ENCODE results near the gene FBXO47.

The FBXO47 gene

GRCh38 chr17:38918916-38919315 lies 48.3 kb downstream of the FBXO47 start:
- Histone ChIP-seq H3K4me1 (ENCODE audit: control insufficient read depth, low read length) (peaks cover 13% of the 10 kb centered on the region), H3K36me3 (ENCODE audit: control insufficient read depth, low read length) (peaks cover 39% of the 10 kb centered on the region), H4K20me1 (ENCODE audit: control insufficient read depth, insufficient read depth, low read depth, low read length) (no peaks in the 10 kb centered on the region), H3F3A (ENCODE audit: control insufficient read depth, insufficient read depth) (no peaks in the 10 kb centered on the region; the same call in 1 of the 2 replicates), H3K27ac (ENCODE audit: low read depth, low read length) (no peak overlapping the region), H3K9me3 (ENCODE audit: control insufficient read depth, insufficient read depth, low read length) (no peaks in the 10 kb centered on the region), H3K27me3 (ENCODE audit: control insufficient read depth, low read length) (no peaks in the 10 kb centered on the region), H3K4me3 (ENCODE audit: low read length) (no peak overlapping the region), H3K4me2 (ENCODE audit: low read length) (no peak overlapping the region), H3K9me2 (replicated peaks; ENCODE audit: control insufficient read depth, low read length) (no peaks in the 10 kb centered on the region), H3K79me2 (ENCODE audit: control insufficient read depth, low read length) (no peaks in the 10 kb centered on the region)
- TF ChIP-seq EZH2phosphoT487 (IDR thresholded peaks at IDR 0.05; ENCODE audit: borderline replicate concordance, low read length): no peak

DNA sequence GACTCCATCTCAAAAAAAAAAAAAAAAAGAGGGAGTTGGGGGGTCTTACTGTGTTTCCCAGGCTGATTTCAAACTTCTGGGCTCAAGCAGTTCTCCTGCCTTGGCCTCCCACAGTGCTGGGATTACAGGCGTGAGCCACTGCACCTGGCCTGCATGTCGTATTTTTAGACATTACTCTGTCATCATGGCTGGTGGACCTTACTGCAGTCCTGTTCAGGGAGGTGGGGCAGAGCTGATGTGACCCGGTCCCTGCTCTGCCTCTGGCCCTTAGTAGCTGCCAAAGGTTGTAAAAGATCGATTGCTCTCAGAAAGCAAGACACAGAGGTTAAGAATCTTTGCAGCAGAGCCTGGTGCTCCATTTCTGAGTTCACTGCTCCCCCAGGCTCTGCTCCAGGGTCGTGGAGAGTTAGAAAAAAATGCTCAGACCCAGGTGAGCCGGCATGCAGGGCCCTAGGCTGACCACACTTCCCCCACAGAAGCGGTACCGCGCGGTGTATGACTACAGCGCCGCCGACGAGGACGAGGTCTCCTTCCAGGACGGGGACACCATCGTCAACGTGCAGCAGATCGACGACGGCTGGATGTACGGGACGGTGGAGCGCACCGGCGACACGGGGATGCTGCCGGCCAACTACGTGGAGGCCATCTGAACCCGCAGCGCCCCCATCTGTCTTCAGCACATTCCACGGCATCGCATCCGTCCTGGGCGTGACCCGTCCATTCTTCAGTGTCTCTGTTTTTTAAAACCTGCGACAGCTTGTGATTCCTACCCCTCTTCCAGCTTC lies 48.9 kb downstream of the FBXO47 start:
- Histone ChIP-seq H3K4me3 (ENCODE audit: low read length) (no peak overlapping the region), H3K4me2 (ENCODE audit: low read length) (no peak overlapping the region), H3K36me3 (ENCODE audit: control insufficient read depth, low read length) (peaks cover 40% of the 10 kb centered on the region), H3K9me3 (ENCODE audit: control insufficient read depth, insufficient read depth, low read length) (no peaks in the 10 kb centered on the region), H3F3A (ENCODE audit: control insufficient read depth, insufficient read depth) (no peaks in the 10 kb centered on the region; the same call in 1 of the 2 replicates), H3K4me1 (ENCODE audit: control insufficient read depth, low read length) (peaks cover 13% of the 10 kb centered on the region), H4K20me1 (ENCODE audit: control insufficient read depth, insufficient read depth, low read depth, low read length) (no peaks in the 10 kb centered on the region), H3K9me2 (replicated peaks; ENCODE audit: control insufficient read depth, low read length) (no peaks in the 10 kb centered on the region), H3K27ac (ENCODE audit: low read depth, low read length) (no peak overlapping the region), H3K79me2 (ENCODE audit: control insufficient read depth, low read length) (no peaks in the 10 kb centered on the region), H3K27me3 (ENCODE audit: control insufficient read depth, low read length) (no peaks in the 10 kb centered on the region)
- no peak for TF ChIP-seq EZH2phosphoT487 (IDR thresholded peaks at IDR 0.05; ENCODE audit: borderline replicate concordance, low read length)
- TF ChIP-seq, protein P1, sequence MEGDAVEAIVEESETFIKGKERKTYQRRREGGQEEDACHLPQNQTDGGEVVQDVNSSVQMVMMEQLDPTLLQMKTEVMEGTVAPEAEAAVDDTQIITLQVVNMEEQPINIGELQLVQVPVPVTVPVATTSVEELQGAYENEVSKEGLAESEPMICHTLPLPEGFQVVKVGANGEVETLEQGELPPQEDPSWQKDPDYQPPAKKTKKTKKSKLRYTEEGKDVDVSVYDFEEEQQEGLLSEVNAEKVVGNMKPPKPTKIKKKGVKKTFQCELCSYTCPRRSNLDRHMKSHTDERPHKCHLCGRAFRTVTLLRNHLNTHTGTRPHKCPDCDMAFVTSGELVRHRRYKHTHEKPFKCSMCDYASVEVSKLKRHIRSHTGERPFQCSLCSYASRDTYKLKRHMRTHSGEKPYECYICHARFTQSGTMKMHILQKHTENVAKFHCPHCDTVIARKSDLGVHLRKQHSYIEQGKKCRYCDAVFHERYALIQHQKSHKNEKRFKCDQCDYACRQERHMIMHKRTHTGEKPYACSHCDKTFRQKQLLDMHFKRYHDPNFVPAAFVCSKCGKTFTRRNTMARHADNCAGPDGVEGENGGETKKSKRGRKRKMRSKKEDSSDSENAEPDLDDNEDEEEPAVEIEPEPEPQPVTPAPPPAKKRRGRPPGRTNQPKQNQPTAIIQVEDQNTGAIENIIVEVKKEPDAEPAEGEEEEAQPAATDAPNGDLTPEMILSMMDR (IDR thresholded peaks at IDR 0.05; ENCODE audit: low read depth, low read length, poor library complexity, severe bottlenecking): no peak

- no peaks in the 10 kb centered on the region for H3K9me3 ChIP-seq (ENCODE audit: control insufficient read depth, insufficient read depth, low read length)
- H3K79me2 ChIP-seq (ENCODE audit: control insufficient read depth, low read length): no peaks in the 10 kb centered on the region
- H3K27me3 ChIP-seq (ENCODE audit: control insufficient read depth, low read length): no peaks in the 10 kb centered on the region
- peaks cover 13% of the 10 kb centered on the region for H3K4me1 ChIP-seq (ENCODE audit: control insufficient read depth, low read length)
- H3K4me3 ChIP-seq (ENCODE audit: low read length): no peak overlapping the region
- H3K9me2 ChIP-seq (replicated peaks; ENCODE audit: control insufficient read depth, low read length): no peaks in the 10 kb centered on the region
- no peaks in the 10 kb centered on the region; the same call in 1 of the 2 replicates for H3F3A ChIP-seq (ENCODE audit: control insufficient read depth, insufficient read depth)
- no peak overlapping the region for H3K27ac ChIP-seq (ENCODE audit: low read depth, low read length)
- peaks cover 49% of the 10 kb centered on the region for H3K36me3 ChIP-seq (ENCODE audit: control insufficient read depth, low read length)
- H3K4me2 ChIP-seq (ENCODE audit: low read length): no peak overlapping the region
- no peaks in the 10 kb centered on the region for H4K20me1 ChIP-seq (ENCODE audit: control insufficient read depth, insufficient read depth, low read depth, low read length)
- TF ChIP-seq, protein P1 (IDR thresholded peaks at IDR 0.05; ENCODE audit: low read depth, low read length, poor library complexity, severe bottlenecking): peak; percentile 37
- TF ChIP-seq EZH2phosphoT487 (IDR thresholded peaks at IDR 0.05; ENCODE audit: borderline replicate concordance, low read length): no peak
Observed at GRCh38 chr17:38917259-38917658, 49.9 kb downstream of the FBXO47 start.

- TF ChIP-seq, protein P1 (IDR thresholded peaks at IDR 0.05; ENCODE audit: low read depth, low read length, poor library complexity, severe bottlenecking): no peak
- no peak for TF ChIP-seq EZH2phosphoT487 (IDR thresholded peaks at IDR 0.05; ENCODE audit: borderline replicate concordance, low read length)
- H3K27me3 ChIP-seq (ENCODE audit: control insufficient read depth, low read length): no peaks in the 10 kb centered on the region
- no peak overlapping the region for H3K4me3 ChIP-seq (ENCODE audit: low read length)
- H3K4me2 ChIP-seq (ENCODE audit: low read length): no peak overlapping the region
- no peaks in the 10 kb centered on the region for H3K9me2 ChIP-seq (replicated peaks; ENCODE audit: control insufficient read depth, low read length)
- H3K79me2 ChIP-seq (ENCODE audit: control insufficient read depth, low read length): no peaks in the 10 kb centered on the region
- no peaks in the 10 kb centered on the region for H3K9me3 ChIP-seq (ENCODE audit: control insufficient read depth, insufficient read depth, low read length)
- no peaks in the 10 kb centered on the region; the same call in 1 of the 2 replicates for H3F3A ChIP-seq (ENCODE audit: control insufficient read depth, insufficient read depth)
- peaks cover 9% of the 10 kb centered on the region for H3K4me1 ChIP-seq (ENCODE audit: control insufficient read depth, low read length)
- no peak overlapping the region for H3K27ac ChIP-seq (ENCODE audit: low read depth, low read length)
- H4K20me1 ChIP-seq (ENCODE audit: control insufficient read depth, insufficient read depth, low read depth, low read length): no peaks in the 10 kb centered on the region
- H3K36me3 ChIP-seq (ENCODE audit: control insufficient read depth, low read length): peaks cover 53% of the 10 kb centered on the region
Observed at GRCh38 chr17:38916771-38917170, 50.4 kb downstream of the FBXO47 start.
